ENCODE measurements around the gene MAP7.
A peak's percentile ranks its signal among the peaks of the same experiment; 100 is the strongest.

The MAP7 gene

GRCh38 chr6:136527831-136528230, 22.4 kb downstream of the MAP7 start:
- no peak for DNase-seq

DNA sequence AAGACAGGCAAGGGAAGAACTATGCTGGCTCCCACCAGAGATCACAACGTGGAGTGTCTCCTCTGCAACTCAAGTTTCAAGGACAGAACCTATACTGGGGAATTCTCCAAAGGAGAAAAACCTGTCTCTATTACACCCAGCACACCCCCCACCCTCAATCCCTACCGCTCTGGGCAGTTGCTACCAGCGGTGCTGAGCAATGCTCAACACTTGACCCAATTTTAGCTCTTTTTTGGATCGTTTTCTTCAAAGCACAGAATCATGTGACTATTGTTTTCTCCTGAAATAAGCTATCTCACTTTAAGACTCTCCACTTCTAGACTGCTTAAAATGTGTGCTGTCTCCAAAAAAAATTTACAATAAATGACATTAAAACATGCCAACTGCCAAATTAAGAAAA, 23.3 kb downstream of the MAP7 start:
- no peak for DNase-seq

DNA sequence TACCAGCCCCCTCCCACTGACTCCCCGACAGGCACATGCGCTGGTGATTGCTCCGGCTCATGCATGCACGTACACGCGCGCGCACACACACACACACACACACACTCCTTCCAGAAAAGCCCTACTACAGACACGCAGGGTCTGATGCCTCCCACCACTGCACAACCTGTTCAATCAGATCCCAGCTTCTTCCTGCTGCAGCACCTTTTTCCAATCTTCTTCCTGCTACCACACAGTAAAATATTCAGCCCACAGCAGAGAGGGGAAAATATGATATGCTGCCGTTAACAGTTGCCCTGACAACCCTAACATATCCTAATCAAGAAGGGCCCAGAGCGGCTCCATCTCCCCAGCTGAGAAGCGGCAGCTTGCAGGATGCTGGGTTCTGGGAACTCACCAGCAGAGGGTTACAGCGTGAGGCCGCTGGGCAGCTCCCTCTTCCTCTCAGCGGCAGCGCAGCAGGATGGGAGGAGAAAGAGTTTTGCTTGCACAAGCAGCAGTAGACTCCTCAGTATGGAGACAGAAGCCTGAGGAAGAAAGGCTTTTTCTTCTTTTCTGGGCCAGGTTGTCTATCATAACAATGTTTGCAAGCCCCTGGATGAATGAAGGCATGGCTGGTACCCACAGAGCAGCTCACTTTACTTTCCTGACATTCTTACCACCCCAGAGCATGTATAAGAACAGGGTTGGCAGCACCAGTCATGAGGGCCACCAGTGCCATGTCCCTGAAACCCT, 23.9 kb downstream of the MAP7 start:
- peak; percentile 4 for DNase-seq

- DNase-seq = no peak
These were observed 24.5 kb downstream of the MAP7 start for GRCh38 chr6:136525586-136526195.

GRCh38 chr6:136524936-136525413, 25.2 kb downstream of the MAP7 start:
- no peak for DNase-seq

GRCh38 chr6:136524339-136524935, 25.8 kb downstream of the MAP7 start:
- DNase-seq = no peak

GRCh38 chr6:136523196-136523595, 27.0 kb downstream of the MAP7 start:
- DNase-seq = no peak

DNA sequence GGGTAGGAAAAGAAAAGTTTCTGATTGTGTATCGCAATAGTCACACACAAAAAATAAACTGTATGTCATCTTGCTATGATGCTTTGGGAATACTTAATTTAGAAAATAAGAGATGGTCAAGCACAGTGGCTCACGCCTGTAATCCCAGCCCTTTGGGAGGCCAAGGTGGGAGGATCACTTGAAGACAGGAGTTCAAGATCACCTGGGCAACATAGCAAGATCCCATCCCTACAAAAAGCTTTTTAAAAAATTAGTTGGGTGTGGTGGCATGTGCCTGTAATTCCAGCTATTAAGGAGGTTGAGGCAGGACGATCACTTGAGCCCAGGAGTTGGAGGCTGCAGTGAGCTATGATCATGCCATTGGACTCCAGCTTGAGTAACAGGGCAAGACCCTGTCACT, 27.6 kb downstream of the MAP7 start:
- DNase-seq = no peak

GRCh38 chr6:136521911-136522310, 28.3 kb downstream of the MAP7 start:
- DNase-seq = no peak

DNA sequence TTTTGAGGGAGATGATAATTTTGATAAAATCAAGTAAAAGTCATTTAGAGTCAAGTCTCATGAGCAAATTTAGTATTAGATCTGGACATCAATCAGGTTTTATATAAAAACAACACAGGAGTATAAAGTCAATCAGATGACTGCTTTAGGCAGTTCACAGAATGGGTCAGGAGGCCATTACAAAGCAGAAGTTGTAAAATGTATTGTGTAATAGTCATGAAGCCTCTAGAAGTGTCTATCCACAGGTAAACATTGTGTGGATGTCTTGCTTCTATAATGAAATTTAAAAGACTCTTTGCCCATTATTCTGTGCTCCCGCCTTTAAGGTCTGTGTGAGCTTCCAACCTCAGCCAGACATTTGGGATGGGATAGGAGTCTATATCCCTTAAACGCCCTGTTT, 28.8 kb downstream of the MAP7 start:
- DNase-seq = no peak

- DNase-seq = no peak
These were observed 29.7 kb downstream of the MAP7 start for GRCh38 chr6:136520517-136520916.

GRCh38 chr6:136517582-136517981, 32.6 kb downstream of the MAP7 start:
- DNase-seq = no peak

GRCh38 chr6:136517002-136517401, 33.2 kb downstream of the MAP7 start:
- DNase-seq = no peak

GRCh38 chr6:136514591-136514990, 35.6 kb downstream of the MAP7 start:
- DNase-seq = no peak

- no peak for DNase-seq
These were observed 38.3 kb downstream of the MAP7 start for GRCh38 chr6:136511926-136512325.

DNA sequence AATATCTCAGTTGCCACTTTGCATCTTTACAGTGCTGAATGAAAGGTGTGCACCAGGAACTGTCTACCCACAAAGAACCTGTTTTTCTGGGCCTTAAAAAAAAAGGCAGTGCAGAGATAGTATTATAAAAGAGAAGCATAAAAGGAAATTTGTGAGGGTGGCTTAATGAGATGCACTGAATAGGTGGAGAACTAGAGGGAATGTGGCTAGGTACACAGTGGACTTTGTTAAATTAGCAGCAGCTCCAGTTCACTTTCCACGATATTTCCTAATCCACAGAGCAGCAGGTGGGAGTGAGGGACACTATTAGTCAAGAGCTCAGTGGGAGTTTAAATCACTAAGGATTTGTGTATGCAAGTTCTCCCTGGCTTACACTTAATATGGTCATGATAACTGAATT, 38.8 kb downstream of the MAP7 start:
- DNase-seq = no peak

GRCh38 chr6:136510782-136511181, 39.4 kb downstream of the MAP7 start:
- DNase-seq = no peak

- DNase-seq = no peak
These were observed 39.9 kb downstream of the MAP7 start for GRCh38 chr6:136510299-136510698.

- DNase-seq = no peak
These were observed 41.4 kb downstream of the MAP7 start for GRCh38 chr6:136508725-136509392.

GRCh38 chr6:136506124-136506799, 44.0 kb downstream of the MAP7 start:
- DNase-seq = no peak

- DNase-seq = no peak
These were observed 46.8 kb downstream of the MAP7 start for GRCh38 chr6:136503303-136504029.

DNA sequence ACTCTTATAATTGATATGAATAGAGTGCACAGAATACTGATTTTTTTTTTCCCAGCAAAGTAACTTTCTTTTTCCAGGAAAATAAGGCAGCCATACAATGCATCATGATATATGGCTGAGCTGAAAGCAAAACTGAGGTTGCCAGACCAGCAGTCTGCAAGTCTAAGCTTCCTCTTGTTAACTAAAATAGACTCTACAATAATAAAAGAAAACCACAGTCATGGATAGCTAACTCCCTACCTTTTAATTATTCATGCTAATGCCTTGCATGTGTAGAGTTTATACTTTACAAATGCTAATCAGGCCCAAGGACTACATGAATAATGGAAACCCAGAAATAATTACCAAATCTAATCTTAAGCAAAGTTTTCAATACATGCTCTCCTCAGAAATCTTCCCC, 47.4 kb downstream of the MAP7 start:
- no peak for DNase-seq

Measured in CD4-positive, alpha-beta T cell treated with Interleukin-4 for 4 hours (primary cell).